ENCODE results near the gene SHROOM2.

- TF ChIP-seq CTCF (IDR thresholded peaks at IDR 0.05), result no peak
- TF ChIP-seq POLR2A (IDR thresholded peaks at IDR 0.05), result no peak
Observed at GRCh38 chrX:9961750-9962149, 175.5 kb downstream of the SHROOM2 start.

Measured in esophagus squamous epithelium (tissue), 4 donors.